NCI-H146 treated with DMSO at 0.1 percent for 48 hours (cell line): ENCODE data around the gene BIRC7.

Source experiments
- DNase-seq: peaks from one replicate; lab custom pipeline; 2025; ENCODE audit not compliant: unreplicated experiment; lab: John Stamatoyannopoulos, UW

The BIRC7 gene

GRCh38 chr20:63235399-63235983, at the start of gene BIRC7:
Gene BIRC7, plus strand, starts transcription at chr20:63235905. Its CDS starts 192 bp downstream, at chr20:63236097.
- DNase-seq = no peak

- no peak for DNase-seq
These were observed 49.6 kb upstream of the BIRC7 start for GRCh38 chr20:63186084-63186483.

GRCh38 chr20:63186528-63187316, 49.0 kb upstream of the BIRC7 start:
- DNase-seq = no peak

GRCh38 chr20:63187338-63188158, 48.2 kb upstream of the BIRC7 start:
- no peak for DNase-seq

- no peak for DNase-seq
These were observed 47.6 kb upstream of the BIRC7 start for GRCh38 chr20:63188159-63188442.

GRCh38 chr20:63188641-63189321, 46.9 kb upstream of the BIRC7 start:
- no peak for DNase-seq

GRCh38 chr20:63189322-63189642, 46.4 kb upstream of the BIRC7 start:
- DNase-seq = no peak

- DNase-seq = no peak
These were observed 45.7 kb upstream of the BIRC7 start for GRCh38 chr20:63189846-63190559.

GRCh38 chr20:63190828-63191227, 44.9 kb upstream of the BIRC7 start:
- DNase-seq = no peak

- DNase-seq = no peak
These were observed 44.3 kb upstream of the BIRC7 start for GRCh38 chr20:63191400-63191799.

- no peak for DNase-seq
These were observed 43.0 kb upstream of the BIRC7 start for GRCh38 chr20:63192721-63193120.

GRCh38 chr20:63194007-63194796, 41.5 kb upstream of the BIRC7 start:
- DNase-seq = no peak

- no peak for DNase-seq
These were observed 40.9 kb upstream of the BIRC7 start for GRCh38 chr20:63194797-63195173.

- DNase-seq = no peak
These were observed 38.8 kb upstream of the BIRC7 start for GRCh38 chr20:63196768-63197470.

GRCh38 chr20:63198606-63199005, 37.1 kb upstream of the BIRC7 start:
- no peak for DNase-seq

- no peak for DNase-seq
These were observed 33.7 kb upstream of the BIRC7 start for GRCh38 chr20:63202021-63202420.

GRCh38 chr20:63202811-63203526, 32.7 kb upstream of the BIRC7 start:
- DNase-seq = no peak

- no peak for DNase-seq
These were observed 31.3 kb upstream of the BIRC7 start for GRCh38 chr20:63204362-63204761.

- no peak for DNase-seq
These were observed 29.8 kb upstream of the BIRC7 start for GRCh38 chr20:63205896-63206295.
